ENCODE results near the gene SH3BP4.

GRCh38 chr2:235045336-235045972 lies 93.6 kb downstream of the SH3BP4 start:
- TF ChIP-seq CTCF (IDR thresholded peaks at IDR 0.05) = no peak
- no peak for TF ChIP-seq EP300 (IDR thresholded peaks at IDR 0.05)
- TF ChIP-seq POLR2A (IDR thresholded peaks at IDR 0.05) = no peak
- TF ChIP-seq POLR2AphosphoS5 (IDR thresholded peaks at IDR 0.05) = no peak
